GM19023 (cell line): ENCODE measurements around the gene SH3RF1.

Source experiments
- ATAC-seq: cut with Tn5 transposase; IDR thresholded peaks from one replicate; pipeline ENCODE4 v1.9.1; 2021; ENCODE audit warnings: mild to moderate bottlenecking, moderate library complexity; ENCODE audit not compliant: unreplicated experiment

The SH3RF1 gene

GRCh38 chr4:169252339-169253112, 18.2 kb downstream of the SH3RF1 start:
- no peak for ATAC-seq

- ATAC-seq = no peak
Observed at GRCh38 chr4:169251291-169252235, 19.2 kb downstream of the SH3RF1 start.

GRCh38 chr4:169250796-169251195, 20.0 kb downstream of the SH3RF1 start:
- no peak for ATAC-seq

GRCh38 chr4:169249999-169250398, 20.8 kb downstream of the SH3RF1 start:
- ATAC-seq = no peak

GRCh38 chr4:169249214-169249973, 21.4 kb downstream of the SH3RF1 start:
- ATAC-seq = peak; percentile 43

GRCh38 chr4:169248645-169249044, 22.1 kb downstream of the SH3RF1 start:
- no peak for ATAC-seq

GRCh38 chr4:169246957-169247396, 23.8 kb downstream of the SH3RF1 start:
- no peak for ATAC-seq

- ATAC-seq = no peak
Observed at GRCh38 chr4:169246279-169246678, 24.5 kb downstream of the SH3RF1 start.

GRCh38 chr4:169245061-169245460, 25.7 kb downstream of the SH3RF1 start:
- ATAC-seq = no peak

GRCh38 chr4:169243825-169244609, 26.7 kb downstream of the SH3RF1 start:
- no peak for ATAC-seq

- ATAC-seq = no peak
Observed at GRCh38 chr4:169241464-169241863, 29.3 kb downstream of the SH3RF1 start.

- no peak for ATAC-seq
Observed at GRCh38 chr4:169239221-169239905, 31.4 kb downstream of the SH3RF1 start.

GRCh38 chr4:169238445-169238844, 32.3 kb downstream of the SH3RF1 start:
- no peak for ATAC-seq

- no peak for ATAC-seq
Observed at GRCh38 chr4:169236873-169237626, 33.7 kb downstream of the SH3RF1 start.

- no peak for ATAC-seq
Observed at GRCh38 chr4:169236078-169236477, 34.7 kb downstream of the SH3RF1 start.

GRCh38 chr4:169234137-169234855, 36.5 kb downstream of the SH3RF1 start:
- ATAC-seq = no peak

- ATAC-seq = no peak
Observed at GRCh38 chr4:169233691-169234090, 37.1 kb downstream of the SH3RF1 start.

GRCh38 chr4:169231647-169232262, 39.0 kb downstream of the SH3RF1 start:
- no peak for ATAC-seq
